ENCODE data around the gene MET.
"Not testable (repeated sequence)": the region's sequence is repeated elsewhere in the genome, so short reads cannot be mapped to it uniquely, and the experiment has no call there.

The MET gene

GRCh38 chr7:116752305-116753074, 80.5 kb downstream of the MET start:
- DNase-seq (ENCODE audit: low read depth) = no peak

GRCh38 chr7:116753130-116753529, 81.1 kb downstream of the MET start:
- no peak for DNase-seq (ENCODE audit: low read depth)

- no peak for DNase-seq (ENCODE audit: low read depth)
Measured at GRCh38 chr7:116754186-116754585, 82.2 kb downstream of the MET start.

GRCh38 chr7:116757283-116757682, 85.3 kb downstream of the MET start:
- no peak for DNase-seq (ENCODE audit: low read depth)

GRCh38 chr7:116759642-116760041, 87.6 kb downstream of the MET start:
- not testable (repeated sequence) for DNase-seq (ENCODE audit: low read depth)

- no peak for DNase-seq (ENCODE audit: low read depth)
Measured at GRCh38 chr7:116762971-116763370, 91.0 kb downstream of the MET start.

GRCh38 chr7:116763647-116764046, 91.7 kb downstream of the MET start:
- no peak for DNase-seq (ENCODE audit: low read depth)

GRCh38 chr7:116766881-116767280, 94.9 kb downstream of the MET start:
- DNase-seq (ENCODE audit: low read depth) = no peak

- no peak for DNase-seq (ENCODE audit: low read depth)
Measured at GRCh38 chr7:116769546-116769945, 97.5 kb downstream of the MET start.

- DNase-seq (ENCODE audit: low read depth) = no peak
Measured at GRCh38 chr7:116770941-116771340, 98.9 kb downstream of the MET start.

- DNase-seq (ENCODE audit: low read depth) = no peak
Measured at GRCh38 chr7:116771640-116772039, 99.6 kb downstream of the MET start.

- peak; percentile 78 for DNase-seq (ENCODE audit: low read depth)
Measured at GRCh38 chr7:116772423-116772863, 100.4 kb downstream of the MET start.

GRCh38 chr7:116772926-116773749, 101.1 kb downstream of the MET start:
- DNase-seq (ENCODE audit: low read depth) = no peak

GRCh38 chr7:116776046-116776445, 104.0 kb downstream of the MET start:
- DNase-seq (ENCODE audit: low read depth) = no peak

GRCh38 chr7:116776610-116777289, 104.8 kb downstream of the MET start:
- peak; percentile 75 for DNase-seq (ENCODE audit: low read depth)

GRCh38 chr7:116777651-116778281, 105.8 kb downstream of the MET start:
- peak; percentile 84 for DNase-seq (ENCODE audit: low read depth)

GRCh38 chr7:116779216-116779615, 107.2 kb downstream of the MET start:
- DNase-seq (ENCODE audit: low read depth) = peak; percentile 38

- peak; percentile 41 for DNase-seq (ENCODE audit: low read depth)
Measured at GRCh38 chr7:116779931-116780330, 107.9 kb downstream of the MET start.

- DNase-seq (ENCODE audit: low read depth) = no peak
Measured at GRCh38 chr7:116780521-116780920, 108.5 kb downstream of the MET start.

GRCh38 chr7:116780966-116781365, 109.0 kb downstream of the MET start:
- DNase-seq (ENCODE audit: low read depth) = no peak

- no peak for DNase-seq (ENCODE audit: low read depth)
Measured at GRCh38 chr7:116781584-116781983, 109.6 kb downstream of the MET start.

- DNase-seq (ENCODE audit: low read depth) = peak; percentile 87
Measured at GRCh38 chr7:116782177-116782711, 110.2 kb downstream of the MET start.

Data from EH (cell line).